ENCODE measurements around the gene ZCCHC24. TPM values are rescaled to one million over a fixed set of nuclear protein-coding genes. Genes with fewer than 3 reads are reported as not detected.

ZCCHC24 gene
- total RNA-seq, 4 donors from 2014 or later: 47.1 to 73.6 (median 55.5) TPM

- TF ChIP-seq, protein P1, sequence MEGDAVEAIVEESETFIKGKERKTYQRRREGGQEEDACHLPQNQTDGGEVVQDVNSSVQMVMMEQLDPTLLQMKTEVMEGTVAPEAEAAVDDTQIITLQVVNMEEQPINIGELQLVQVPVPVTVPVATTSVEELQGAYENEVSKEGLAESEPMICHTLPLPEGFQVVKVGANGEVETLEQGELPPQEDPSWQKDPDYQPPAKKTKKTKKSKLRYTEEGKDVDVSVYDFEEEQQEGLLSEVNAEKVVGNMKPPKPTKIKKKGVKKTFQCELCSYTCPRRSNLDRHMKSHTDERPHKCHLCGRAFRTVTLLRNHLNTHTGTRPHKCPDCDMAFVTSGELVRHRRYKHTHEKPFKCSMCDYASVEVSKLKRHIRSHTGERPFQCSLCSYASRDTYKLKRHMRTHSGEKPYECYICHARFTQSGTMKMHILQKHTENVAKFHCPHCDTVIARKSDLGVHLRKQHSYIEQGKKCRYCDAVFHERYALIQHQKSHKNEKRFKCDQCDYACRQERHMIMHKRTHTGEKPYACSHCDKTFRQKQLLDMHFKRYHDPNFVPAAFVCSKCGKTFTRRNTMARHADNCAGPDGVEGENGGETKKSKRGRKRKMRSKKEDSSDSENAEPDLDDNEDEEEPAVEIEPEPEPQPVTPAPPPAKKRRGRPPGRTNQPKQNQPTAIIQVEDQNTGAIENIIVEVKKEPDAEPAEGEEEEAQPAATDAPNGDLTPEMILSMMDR (IDR thresholded peaks at IDR 0.05): no peak
- DNase-seq (ENCODE audit: low spot score) (no peak), ATAC-seq (ENCODE audit: low FRiP score) (no peak)
Measured at GRCh38 chr10:79415736-79416577, 29.5 kb downstream of the ZCCHC24 start.

GRCh38 chr10:79414714-79415113 is 30.7 kb downstream of the ZCCHC24 start:
- TF ChIP-seq, protein P1 (IDR thresholded peaks at IDR 0.05): no peak
- DNase-seq (ENCODE audit: low spot score) (no peak), ATAC-seq (ENCODE audit: low FRiP score) (no peak)

GRCh38 chr10:79413196-79413595 is 32.2 kb downstream of the ZCCHC24 start:
- ATAC-seq (ENCODE audit: low FRiP score) (no peak), DNase-seq (ENCODE audit: low spot score) (no peak)
- TF ChIP-seq, protein P1 (IDR thresholded peaks at IDR 0.05): no peak

DNA sequence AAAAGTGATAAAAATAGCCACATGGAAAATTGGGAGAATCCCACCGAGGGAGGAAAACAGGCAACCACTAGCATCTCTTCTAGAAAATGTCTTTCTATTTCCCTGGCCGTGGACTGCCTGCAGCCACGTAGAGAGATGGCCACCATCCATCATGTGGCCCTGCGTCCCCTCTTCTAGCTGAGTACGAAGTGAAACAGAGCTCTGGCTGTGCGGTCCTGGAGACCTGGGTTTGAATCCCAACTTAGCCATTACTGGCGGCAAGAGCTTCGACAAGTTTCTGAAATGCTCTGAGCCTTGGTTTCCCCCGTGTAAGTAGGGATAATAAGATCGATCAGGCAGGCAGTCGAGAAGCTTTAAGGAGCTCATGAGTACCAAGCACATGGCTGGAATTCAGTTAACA is 32.9 kb downstream of the ZCCHC24 start:
- TF ChIP-seq, protein P1 (IDR thresholded peaks at IDR 0.05): no peak
- ATAC-seq (ENCODE audit: low FRiP score) (no peak), DNase-seq (ENCODE audit: low spot score) (no peak)

- DNase-seq (ENCODE audit: low spot score) (no peak), ATAC-seq (ENCODE audit: low FRiP score) (no peak)
Measured at GRCh38 chr10:79411546-79412495, 33.6 kb downstream of the ZCCHC24 start.

DNA sequence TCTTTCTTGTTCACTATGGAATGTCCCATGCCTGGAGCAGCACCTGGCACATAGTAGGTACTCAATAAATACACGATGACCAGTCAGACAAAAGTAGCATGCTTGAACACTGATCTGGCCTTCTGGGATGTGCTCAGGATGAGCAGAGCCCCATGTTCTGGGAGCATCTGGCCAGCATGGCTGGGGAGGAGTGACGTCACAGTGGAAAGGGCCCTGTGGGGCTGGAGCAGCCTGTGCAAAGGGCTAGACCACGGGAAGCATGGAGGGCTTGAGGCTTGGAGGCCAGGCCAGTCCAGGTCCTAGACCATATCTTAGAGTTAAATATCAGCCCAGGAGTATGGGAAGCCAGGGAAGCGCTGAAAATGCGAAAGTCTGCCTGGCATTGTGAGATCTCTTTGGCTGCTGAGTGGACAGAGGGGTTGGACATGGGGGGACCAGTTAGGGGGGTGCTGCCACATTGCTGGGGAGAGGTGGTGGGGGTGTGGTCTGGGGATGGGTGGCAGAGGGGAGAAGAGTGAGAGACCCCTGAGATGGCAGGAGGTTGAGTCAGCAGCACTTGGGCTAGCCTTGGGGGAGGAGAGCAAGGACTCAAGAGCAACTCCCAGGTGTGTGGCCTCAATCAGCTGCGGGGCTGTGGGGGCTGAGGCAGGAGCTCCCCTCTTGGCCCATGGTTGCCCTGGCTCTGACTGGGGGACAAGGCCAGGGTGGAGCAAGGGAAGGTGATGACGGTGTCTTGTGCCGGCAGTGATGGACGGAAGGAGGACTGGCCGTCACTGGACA is 34.9 kb downstream of the ZCCHC24 start:
- TF ChIP-seq, protein P1 (IDR thresholded peaks at IDR 0.05): no peak
- no peak for DNase-seq (ENCODE audit: low spot score)
- ATAC-seq (ENCODE audit: low FRiP score): no peak

More at GRCh38 chr10:79411546-79412495, 33.6 kb downstream of the ZCCHC24 start:
- TF ChIP-seq, protein P1 (IDR thresholded peaks at IDR 0.05): no peak

Data from omental fat pad (tissue), 4 donors.